AG04449 (cell line): ENCODE data around the gene CLMP.

ENCODE experiments used
- CTCF ChIA-PET: fragments of 350-600 bp; formaldehyde crosslinking; extraction: SDS; loops from one replicate; lab custom pipeline; 2021; ENCODE audit warnings: antibody characterized with exemption; lab: Yijun Ruan, JAX
- POLR2A ChIA-PET: fragments of 400-600, 350-600 bp; formaldehyde crosslinking; extraction: SDS; loops from one replicate; lab custom pipeline; 2020; ENCODE audit warnings: antibody characterized with exemption, inconsistent platforms; lab: Yijun Ruan, JAX
- DNase-seq: peaks from one replicate; pipeline ENCODE4 v3.0.0-alpha.2; 2010; ENCODE audit warnings: low read depth, low spot score
- H3K4me3 ChIP-seq: 2 replicates; pipeline ENCODE4 v1.5.1; 2011; ENCODE audit warnings: low read depth, mild to moderate bottlenecking, control low read depth, low read length
- CTCF ChIP-seq: IDR thresholded peaks from one replicate; pipeline ENCODE4 v1.5.1; 2011; ENCODE audit warnings: mild to moderate bottlenecking, moderate library complexity, low read length, control low read depth, inconsistent platforms; ENCODE audit not compliant: insufficient read depth; ENCODE audit errors: missing control alignments

CLMP gene

GRCh38 chr11:123188508-123189165 is 6.4 kb downstream of the CLMP start:
- DNase-seq, result no peak
- POLR2A ChIA-PET, result interaction anchor here (0.6 to 2.3 kb wide), 7 partner anchors 9 to 126 kb away, joined by 3 to 24 read pairs (median 6); partner anchors contain the start of gene HSPA8
- peak overlapping the region; percentile 37 for H3K4me3 ChIP-seq

GRCh38 chr11:123187665-123188507 is 7.2 kb downstream of the CLMP start:
- CTCF ChIA-PET, result interaction anchor here (0.7 to 5.2 kb wide), 14 partner anchors 8 to 85 kb away, joined by 3 to 31 read pairs (median 4); no protein-coding TSS in a partner anchor
- H3K4me3 ChIP-seq, result peak overlapping the region; percentile 37
- no peak for DNase-seq
- no peak for TF ChIP-seq CTCF
- POLR2A ChIA-PET, result interaction anchor here (0.6 to 2.3 kb wide), 8 partner anchors 8 to 126 kb away, joined by 3 to 24 read pairs (median 6); partner anchors contain the start of gene HSPA8

More at GRCh38 chr11:123188508-123189165, 6.4 kb downstream of the CLMP start:
- CTCF ChIA-PET, result interaction anchor here (0.7 to 5.2 kb wide), 15 partner anchors 9 to 85 kb away, joined by 3 to 31 read pairs (median 4); no protein-coding TSS in a partner anchor
- peak; percentile 11 for TF ChIP-seq CTCF

DNA sequence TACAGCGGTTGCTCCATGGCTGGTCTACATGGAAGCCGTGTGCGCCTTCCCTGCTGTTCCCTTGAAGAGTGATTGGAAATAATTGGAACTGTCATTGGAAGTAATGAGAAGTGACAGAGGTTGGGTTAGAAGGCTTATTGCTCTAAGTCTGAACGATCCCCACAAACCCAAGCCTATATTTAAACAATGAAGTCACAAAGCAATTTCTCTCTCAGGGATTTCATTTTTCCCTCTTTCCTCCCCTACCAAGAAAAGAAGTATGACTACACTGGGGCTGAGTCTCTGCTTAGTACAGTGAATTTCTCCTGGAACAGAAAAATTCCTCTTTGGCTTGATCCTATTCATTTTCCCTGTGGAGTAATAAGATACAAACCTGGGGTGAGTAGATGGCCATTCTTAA is 7.8 kb downstream of the CLMP start:
- no peak for TF ChIP-seq CTCF
- CTCF ChIA-PET, result interaction anchor here (0.8 to 5.2 kb wide), 6 partner anchors 12 to 84 kb away, joined by 3 to 31 read pairs (median 9); no protein-coding TSS in a partner anchor
- POLR2A ChIA-PET, result interaction anchor here (0.8 to 2.3 kb wide), 3 partner anchors 13 to 60 kb away, joined by 3 to 24 read pairs (median 5); no protein-coding TSS in a partner anchor
- no peak for DNase-seq
- H3K4me3 ChIP-seq, result no peak overlapping the region

DNA sequence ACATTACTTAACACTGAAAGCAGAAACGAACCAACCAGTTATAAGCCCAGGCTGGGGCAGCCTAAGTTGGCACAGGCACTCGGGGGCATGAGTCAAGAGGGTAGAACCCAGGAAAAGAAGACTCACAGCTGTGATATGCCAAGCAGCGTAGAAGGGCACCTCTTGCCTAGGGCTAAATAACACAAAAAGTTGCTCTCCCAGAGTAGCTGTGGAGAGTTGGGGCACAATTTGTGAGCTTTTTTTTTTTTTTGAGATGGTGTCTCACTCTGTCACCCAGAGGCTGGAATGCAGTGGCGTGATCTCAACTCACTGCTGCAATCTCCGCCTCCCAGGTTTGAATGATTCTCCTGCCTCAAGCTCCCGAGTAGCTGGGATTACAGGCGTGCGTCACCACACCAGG is 8.8 kb downstream of the CLMP start:
- ChIA-PET CTCF (interaction anchor here (1.0 to 1.1 kb wide), 2 partner anchors 20 to 75 kb away, joined by 3 read pairs; no protein-coding TSS in a partner anchor), POLR2A (interaction anchor here (0.7 to 1.2 kb wide), 3 partner anchors 9 to 11 kb away, joined by 3 read pairs; partner anchors contain the start of gene CLMP)
- no peak overlapping the region for H3K4me3 ChIP-seq
- DNase-seq, result no peak
- TF ChIP-seq CTCF, result no peak

DNA sequence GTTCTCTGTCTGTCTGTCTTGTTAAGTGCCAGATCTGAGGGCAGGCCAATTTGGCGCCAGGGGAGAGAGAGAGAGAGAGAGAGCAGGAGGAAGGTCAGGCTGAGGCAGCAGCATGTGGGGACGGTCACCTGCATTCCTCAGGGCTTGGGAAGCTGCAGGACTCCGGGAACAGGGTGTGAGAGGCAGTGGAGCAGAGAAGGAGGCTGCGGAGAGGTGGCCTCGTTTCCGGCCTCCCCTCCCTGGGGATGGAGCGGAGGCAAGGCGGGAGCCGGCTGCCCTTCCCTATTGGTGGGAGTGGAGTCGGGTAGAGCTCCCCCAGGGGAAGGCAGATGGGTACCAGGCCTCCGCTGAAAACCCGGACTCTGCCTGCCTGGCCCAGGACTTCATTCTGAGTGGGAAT is 9.7 kb downstream of the CLMP start:
- POLR2A ChIA-PET, result interaction anchor here (0.8 to 1.5 kb wide), 2 partner anchors 8 to 9 kb away, joined by 3 read pairs; no protein-coding TSS in a partner anchor
- CTCF ChIA-PET, result interaction anchor here (1.0 to 2.1 kb wide), 5 partner anchors 8 to 75 kb away, joined by 4 to 9 read pairs (median 4); no protein-coding TSS in a partner anchor
- TF ChIP-seq CTCF, result no peak
- no peak overlapping the region for H3K4me3 ChIP-seq
- DNase-seq, result no peak
